GM18499 (cell line): ENCODE measurements around the gene SGCD.

Experiments
- ATAC-seq: cut with Tn5 transposase; IDR thresholded peaks from one replicate; pipeline ENCODE4 v1.9.1; 2021; ENCODE audit warnings: moderate number of reproducible peaks; ENCODE audit not compliant: insufficient read depth, unreplicated experiment

The SGCD gene

GRCh38 chr5:156497804-156498208 is 170.8 kb downstream of the SGCD start:
- no peak for ATAC-seq

GRCh38 chr5:156498226-156498980 is 171.4 kb downstream of the SGCD start:
- ATAC-seq = no peak

- ATAC-seq = no peak
These were observed 173.8 kb downstream of the SGCD start for GRCh38 chr5:156500755-156501154.

DNA sequence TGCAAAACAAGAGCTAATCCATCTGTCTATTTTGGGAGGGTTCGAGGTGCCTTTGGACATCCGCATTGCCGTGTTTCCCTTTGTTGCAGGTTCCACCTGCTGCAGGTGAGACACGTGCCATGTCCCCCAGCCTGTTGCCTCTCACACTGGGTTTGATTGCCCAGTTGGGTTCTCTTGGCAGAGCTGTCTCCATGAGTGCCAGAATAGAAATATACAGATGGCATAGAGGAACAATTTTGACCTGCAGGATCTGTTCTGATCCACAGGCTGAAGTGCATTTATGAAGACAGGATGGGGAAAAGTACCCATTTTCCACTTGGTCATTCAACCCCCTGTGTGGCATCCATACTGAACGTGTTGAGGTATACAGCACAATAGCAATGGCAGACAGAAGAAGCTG is 178.1 kb downstream of the SGCD start:
- no peak for ATAC-seq

DNA sequence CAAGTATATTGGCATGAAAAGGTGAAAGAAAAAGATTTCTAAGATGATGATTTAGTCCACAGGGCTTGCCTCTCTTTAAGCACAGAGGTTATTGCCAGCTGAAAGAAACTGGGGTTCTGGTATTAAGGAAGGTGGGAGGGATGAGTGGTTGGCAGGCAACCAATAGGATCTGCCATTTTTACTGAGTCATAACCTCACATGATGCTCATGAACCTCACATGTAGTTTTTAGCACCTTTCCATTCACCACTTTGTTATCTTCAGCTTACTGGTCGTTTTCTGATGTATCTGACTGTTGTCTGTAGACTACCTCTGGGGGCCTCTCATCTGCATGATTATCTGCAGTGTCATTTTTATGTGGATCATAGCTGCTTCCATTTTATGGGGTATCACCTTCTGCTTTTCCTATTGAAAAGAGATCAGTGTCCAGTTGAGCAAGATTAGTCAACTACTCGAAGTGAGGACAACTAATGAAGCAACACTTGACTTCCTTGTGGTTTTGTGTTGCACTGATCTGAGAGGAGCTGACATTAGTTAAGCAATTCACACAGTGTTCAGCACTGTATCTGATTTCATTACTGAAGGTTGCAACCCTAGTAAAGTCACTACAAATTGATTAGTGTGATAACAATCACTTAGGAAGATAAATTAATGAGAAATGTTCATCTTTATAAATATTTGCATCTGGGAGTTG is 186.3 kb downstream of the SGCD start:
- ATAC-seq = no peak

- ATAC-seq = no peak
These were observed 188.2 kb downstream of the SGCD start for GRCh38 chr5:156515121-156515520.

GRCh38 chr5:156515803-156516360 is 188.9 kb downstream of the SGCD start:
- ATAC-seq = no peak

- no peak for ATAC-seq
These were observed 195.9 kb downstream of the SGCD start for GRCh38 chr5:156522651-156523529.

- no peak for ATAC-seq
These were observed 196.6 kb downstream of the SGCD start for GRCh38 chr5:156523607-156524006.

GRCh38 chr5:156526081-156526925 is 199.3 kb downstream of the SGCD start:
- no peak for ATAC-seq

GRCh38 chr5:156527611-156528010 is 200.6 kb downstream of the SGCD start:
- ATAC-seq = no peak

- no peak for ATAC-seq
These were observed 201.7 kb downstream of the SGCD start for GRCh38 chr5:156528673-156529072.

GRCh38 chr5:156529892-156530291 is 202.9 kb downstream of the SGCD start:
- no peak for ATAC-seq

DNA sequence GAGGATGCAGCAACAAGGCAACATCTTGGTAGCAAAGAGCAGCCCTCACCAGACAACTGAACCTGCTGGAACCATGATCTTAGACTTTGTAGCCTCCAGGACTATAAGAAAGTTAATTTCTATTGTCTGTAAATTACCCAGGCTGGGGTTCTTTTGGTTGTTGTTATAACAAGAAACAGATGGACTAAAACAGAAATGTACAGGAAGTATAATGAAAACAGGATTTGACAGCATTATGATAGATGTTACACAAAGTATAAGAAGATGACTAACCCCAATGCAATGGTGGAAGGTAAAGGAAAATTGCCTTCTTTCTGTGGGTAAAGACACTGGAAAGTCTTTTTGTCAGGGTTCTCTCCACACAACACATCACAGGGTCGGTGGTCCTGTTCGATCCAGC is 204.2 kb downstream of the SGCD start:
- no peak for ATAC-seq

- ATAC-seq = no peak
These were observed 206.0 kb downstream of the SGCD start for GRCh38 chr5:156532921-156533320.

DNA sequence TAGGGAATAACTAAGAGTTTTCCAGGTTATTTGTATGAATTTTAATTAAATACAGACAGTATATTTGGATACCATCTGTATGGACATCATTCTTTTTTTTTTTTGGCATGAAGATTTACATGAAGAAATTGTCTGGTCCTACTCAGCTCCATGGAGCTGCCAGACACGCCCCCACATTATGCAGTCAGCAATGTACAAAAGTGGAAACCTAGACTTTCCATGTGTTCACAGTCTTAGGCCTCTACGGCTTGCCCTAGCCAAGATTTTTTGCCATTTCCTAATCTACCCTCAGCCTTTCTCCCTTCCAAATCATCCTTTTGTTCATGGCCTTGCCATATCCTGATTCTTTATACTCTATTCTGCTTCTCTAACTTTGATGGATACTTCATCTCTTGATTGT is 207.1 kb downstream of the SGCD start:
- no peak for ATAC-seq

GRCh38 chr5:156534906-156535485 is 208.0 kb downstream of the SGCD start:
- ATAC-seq = no peak

- ATAC-seq = no peak
These were observed 213.5 kb downstream of the SGCD start for GRCh38 chr5:156540491-156540890.

DNA sequence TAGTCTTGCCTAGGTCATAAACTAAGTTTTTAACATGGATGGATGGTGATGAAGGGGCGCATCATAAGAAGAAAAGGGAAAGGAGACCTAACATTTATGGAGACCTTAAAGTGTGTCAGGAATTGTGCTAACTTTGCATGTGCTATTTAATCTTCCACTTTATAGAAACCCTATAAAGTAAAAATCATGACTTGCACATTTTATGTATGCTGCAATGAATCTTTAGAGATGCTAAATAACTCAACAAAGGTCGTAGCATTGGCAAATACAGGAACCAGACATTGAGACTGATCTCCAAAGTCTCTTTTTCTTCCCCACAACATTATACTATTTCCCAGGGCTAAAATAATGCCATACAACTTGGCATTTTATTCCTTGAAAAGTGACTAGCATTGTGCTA is 214.6 kb downstream of the SGCD start:
- ATAC-seq = no peak
